Measurements from ENCODE around the gene NAXD.

Gene NAXD

DNA sequence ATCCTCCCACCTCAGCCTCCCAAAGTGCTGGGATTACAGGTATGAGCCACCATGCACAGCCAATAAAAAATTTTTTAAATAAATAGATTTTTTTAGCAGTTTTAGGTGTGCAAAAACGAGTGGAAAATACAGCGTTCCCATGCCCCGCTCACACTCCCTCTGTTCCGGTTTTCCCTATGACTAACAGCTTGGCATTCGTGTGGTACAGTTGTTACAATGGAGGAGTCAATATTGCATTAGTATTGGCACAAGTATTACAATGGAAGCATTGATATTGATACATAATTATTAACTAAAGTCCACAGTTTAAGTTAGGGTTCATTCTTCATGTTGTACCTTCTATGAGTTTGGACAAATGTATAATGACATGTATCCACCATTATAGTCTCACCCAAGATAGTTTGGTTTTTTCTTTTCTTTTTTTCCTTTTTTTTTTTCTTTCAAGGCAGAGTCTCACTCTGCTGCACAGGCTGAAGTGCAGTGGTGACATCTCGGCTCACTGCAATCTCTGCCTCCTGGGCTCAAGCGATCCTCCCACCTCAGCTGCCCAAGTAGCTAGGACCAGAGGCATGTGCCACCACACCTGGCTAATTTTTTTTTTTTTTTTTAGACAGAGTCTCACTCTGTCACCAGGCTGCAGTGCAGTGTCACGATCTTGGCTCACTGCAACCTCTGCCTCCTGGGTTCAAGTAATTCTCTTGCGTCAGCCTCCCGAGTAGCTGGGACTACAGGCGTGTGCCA, 38.4 kb upstream of the NAXD start:
- H3K27me3 ChIP-seq (ENCODE audit: insufficient read depth, low read length): no peaks in the 10 kb centered on the region
- 95% methylated on average over 11 of the region's 11 CpGs for WGBS
- H3K9ac ChIP-seq (ENCODE audit: low read depth, low read length): no peak overlapping the region
- no peaks in the 10 kb centered on the region for H3K9me3 ChIP-seq (ENCODE audit: insufficient read depth, low read depth, low read length)
- no peaks in the 10 kb centered on the region for H3K36me3 ChIP-seq (ENCODE audit: insufficient read depth, low read length)
- no peak overlapping the region for H3K4me3 ChIP-seq (ENCODE audit: low read length)
- no peak overlapping the region for H3K27ac ChIP-seq (ENCODE audit: low read depth, low read length)
- H3K4me1 ChIP-seq (ENCODE audit: insufficient read depth, low read length): peaks cover 7% of the 10 kb centered on the region

GRCh38 chr13:110578363-110578762, 37.0 kb upstream of the NAXD start:
- Histone ChIP-seq H3K9ac (ENCODE audit: low read depth, low read length) (no peak overlapping the region), H3K27me3 (ENCODE audit: insufficient read depth, low read length) (no peaks in the 10 kb centered on the region), H3K4me1 (ENCODE audit: insufficient read depth, low read length) (peaks cover 7% of the 10 kb centered on the region), H3K27ac (ENCODE audit: low read depth, low read length) (no peak overlapping the region), H3K9me3 (ENCODE audit: insufficient read depth, low read depth, low read length) (no peaks in the 10 kb centered on the region), H3K36me3 (ENCODE audit: insufficient read depth, low read length) (no peaks in the 10 kb centered on the region), H3K4me3 (ENCODE audit: low read length) (no peak overlapping the region)
- 85% methylated on average over 10 of the region's 10 CpGs for WGBS

DNA sequence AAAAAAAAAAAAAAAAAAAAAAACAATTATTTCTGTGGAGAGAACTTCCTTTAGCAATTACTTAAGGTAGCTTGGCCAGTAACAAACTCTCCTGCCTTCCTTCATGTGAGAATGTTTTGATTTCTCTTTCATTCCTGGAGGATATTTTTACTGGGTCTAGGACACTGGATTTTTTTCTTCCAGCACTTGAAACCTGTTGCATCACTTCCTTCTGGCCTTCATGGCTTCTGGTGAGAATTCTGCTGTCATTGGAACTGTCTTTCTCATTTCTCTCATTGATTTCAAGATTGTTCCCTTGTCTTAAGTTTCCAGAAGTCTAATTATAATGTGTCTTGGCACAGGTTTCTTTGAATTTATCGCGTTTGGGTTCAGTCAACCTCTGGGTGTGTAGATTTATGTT, 34.5 kb upstream of the NAXD start:
- WGBS: 98% methylated on average over 2 of the region's 2 CpGs
- Histone ChIP-seq H3K36me3 (ENCODE audit: insufficient read depth, low read length) (no peaks in the 10 kb centered on the region), H3K4me1 (ENCODE audit: insufficient read depth, low read length) (peaks cover under 1% of the 10 kb centered on the region; the same call in 1 of the 2 replicates), H3K4me3 (ENCODE audit: low read length) (no peak overlapping the region), H3K27me3 (ENCODE audit: insufficient read depth, low read length) (no peaks in the 10 kb centered on the region), H3K9me3 (ENCODE audit: insufficient read depth, low read depth, low read length) (no peaks in the 10 kb centered on the region), H3K27ac (ENCODE audit: low read depth, low read length) (no peak overlapping the region), H3K9ac (ENCODE audit: low read depth, low read length) (no peak overlapping the region)

GRCh38 chr13:110581506-110582185, 33.7 kb upstream of the NAXD start:
- Histone ChIP-seq H3K9ac (ENCODE audit: low read depth, low read length) (no peak overlapping the region), H3K4me1 (ENCODE audit: insufficient read depth, low read length) (no peaks in the 10 kb centered on the region), H3K36me3 (ENCODE audit: insufficient read depth, low read length) (no peaks in the 10 kb centered on the region), H3K9me3 (ENCODE audit: insufficient read depth, low read depth, low read length) (no peaks in the 10 kb centered on the region), H3K27ac (ENCODE audit: low read depth, low read length) (no peak overlapping the region), H3K27me3 (ENCODE audit: insufficient read depth, low read length) (no peaks in the 10 kb centered on the region), H3K4me3 (ENCODE audit: low read length) (no peak overlapping the region)
- 95% methylated on average over 14 of the region's 14 CpGs for WGBS

- Histone ChIP-seq H3K27ac (ENCODE audit: low read depth, low read length) (no peak overlapping the region), H3K36me3 (ENCODE audit: insufficient read depth, low read length) (no peaks in the 10 kb centered on the region), H3K9me3 (ENCODE audit: insufficient read depth, low read depth, low read length) (no peaks in the 10 kb centered on the region), H3K9ac (ENCODE audit: low read depth, low read length) (no peak overlapping the region), H3K4me3 (ENCODE audit: low read length) (no peak overlapping the region), H3K4me1 (ENCODE audit: insufficient read depth, low read length) (no peaks in the 10 kb centered on the region), H3K27me3 (ENCODE audit: insufficient read depth, low read length) (no peaks in the 10 kb centered on the region)
- WGBS: 93% methylated on average over 13 of the region's 13 CpGs
Observed at GRCh38 chr13:110582421-110582954, 32.9 kb upstream of the NAXD start.

GRCh38 chr13:110583178-110583865, 32.0 kb upstream of the NAXD start:
- no peaks in the 10 kb centered on the region for H3K4me1 ChIP-seq (ENCODE audit: insufficient read depth, low read length)
- H3K36me3 ChIP-seq (ENCODE audit: insufficient read depth, low read length): no peaks in the 10 kb centered on the region
- no peak overlapping the region for H3K4me3 ChIP-seq (ENCODE audit: low read length)
- H3K9ac ChIP-seq (ENCODE audit: low read depth, low read length): no peak overlapping the region
- no peak overlapping the region for H3K27ac ChIP-seq (ENCODE audit: low read depth, low read length)
- no peaks in the 10 kb centered on the region for H3K27me3 ChIP-seq (ENCODE audit: insufficient read depth, low read length)
- WGBS: 90% methylated on average over 13 of the region's 13 CpGs
- no peaks in the 10 kb centered on the region for H3K9me3 ChIP-seq (ENCODE audit: insufficient read depth, low read depth, low read length)

- Histone ChIP-seq H3K27ac (ENCODE audit: low read depth, low read length) (no peak overlapping the region), H3K36me3 (ENCODE audit: insufficient read depth, low read length) (no peaks in the 10 kb centered on the region), H3K4me3 (ENCODE audit: low read length) (no peak overlapping the region), H3K4me1 (ENCODE audit: insufficient read depth, low read length) (0 out of 2 replicates have a peak, but pooled peaks cover 5% of the 10 kb centered on the region), H3K27me3 (ENCODE audit: insufficient read depth, low read length) (no peaks in the 10 kb centered on the region), H3K9me3 (ENCODE audit: insufficient read depth, low read depth, low read length) (no peaks in the 10 kb centered on the region), H3K9ac (ENCODE audit: low read depth, low read length) (no peak overlapping the region)
- WGBS: 85% methylated on average over 3 of the region's 3 CpGs
Observed at GRCh38 chr13:110589793-110590390, 25.5 kb upstream of the NAXD start.

- 0 out of 2 replicates have a peak, but pooled peaks cover 5% of the 10 kb centered on the region for H3K4me1 ChIP-seq (ENCODE audit: insufficient read depth, low read length)
- H3K27ac ChIP-seq (ENCODE audit: low read depth, low read length): no peak overlapping the region
- H3K27me3 ChIP-seq (ENCODE audit: insufficient read depth, low read length): no peaks in the 10 kb centered on the region
- no peak overlapping the region for H3K9ac ChIP-seq (ENCODE audit: low read depth, low read length)
- 74% methylated on average over 6 of the region's 6 CpGs for WGBS
- H3K4me3 ChIP-seq (ENCODE audit: low read length): no peak overlapping the region
- H3K36me3 ChIP-seq (ENCODE audit: insufficient read depth, low read length): no peaks in the 10 kb centered on the region
- no peaks in the 10 kb centered on the region for H3K9me3 ChIP-seq (ENCODE audit: insufficient read depth, low read depth, low read length)
Observed at GRCh38 chr13:110590577-110590976, 24.8 kb upstream of the NAXD start.

- Histone ChIP-seq H3K27me3 (ENCODE audit: insufficient read depth, low read length) (no peaks in the 10 kb centered on the region), H3K9me3 (ENCODE audit: insufficient read depth, low read depth, low read length) (no peaks in the 10 kb centered on the region), H3K4me1 (ENCODE audit: insufficient read depth, low read length) (0 out of 2 replicates have a peak, but pooled peaks cover 5% of the 10 kb centered on the region), H3K27ac (ENCODE audit: low read depth, low read length) (no peak overlapping the region), H3K4me3 (ENCODE audit: low read length) (no peak overlapping the region), H3K9ac (ENCODE audit: low read depth, low read length) (no peak overlapping the region), H3K36me3 (ENCODE audit: insufficient read depth, low read length) (no peaks in the 10 kb centered on the region)
- WGBS: 93% methylated on average over 2 of the region's 2 CpGs
Observed at GRCh38 chr13:110592665-110593064, 22.7 kb upstream of the NAXD start.

DNA sequence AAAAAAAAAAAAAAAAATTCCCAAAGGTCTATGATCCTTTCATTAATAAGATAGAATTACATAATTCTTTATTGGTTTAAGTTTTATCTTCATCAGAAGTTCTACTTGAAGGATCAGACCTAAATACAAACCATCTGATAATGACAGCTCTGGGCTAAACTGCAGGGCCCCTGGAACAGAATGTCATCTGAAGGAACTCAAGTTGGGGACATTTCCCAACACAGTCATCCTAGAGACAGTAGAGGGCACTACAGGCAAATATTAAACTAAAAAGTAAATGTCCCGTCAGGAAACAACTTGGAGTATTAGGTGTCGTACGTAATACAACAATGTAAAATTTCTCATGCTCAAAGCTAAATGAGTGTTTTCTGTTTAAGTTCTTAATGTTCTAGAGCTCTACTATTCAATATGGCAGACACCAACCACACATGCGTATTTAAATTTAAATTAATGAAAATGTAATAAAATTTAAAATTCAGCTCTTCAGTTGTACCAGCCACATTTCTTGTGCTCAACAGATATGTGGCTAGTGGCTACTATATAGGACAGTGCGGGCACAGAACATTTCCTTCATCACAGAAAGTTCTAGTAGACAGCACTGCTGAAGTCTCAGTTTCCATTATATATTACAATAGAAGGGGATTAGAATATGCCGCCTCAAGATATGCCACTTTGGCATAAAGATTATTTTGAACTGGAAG, 21.8 kb upstream of the NAXD start:
- Histone ChIP-seq H3K4me1 (ENCODE audit: insufficient read depth, low read length) (0 out of 2 replicates have a peak, but pooled peaks cover 5% of the 10 kb centered on the region), H3K9ac (ENCODE audit: low read depth, low read length) (no peak overlapping the region), H3K36me3 (ENCODE audit: insufficient read depth, low read length) (no peaks in the 10 kb centered on the region), H3K27me3 (ENCODE audit: insufficient read depth, low read length) (no peaks in the 10 kb centered on the region), H3K27ac (ENCODE audit: low read depth, low read length) (no peak overlapping the region), H3K4me3 (ENCODE audit: low read length) (no peak overlapping the region), H3K9me3 (ENCODE audit: insufficient read depth, low read depth, low read length) (no peaks in the 10 kb centered on the region)
- 63% methylated on average over 3 of the region's 6 CpGs for whole genome bisulfite sequencing

All from HUES64 (cell line).